Measurements from ENCODE around the gene AATK. TPM values are rescaled to one million over a fixed set of nuclear protein-coding genes. Genes with fewer than 3 reads are reported as not detected.

AATK gene
- total and polyA plus RNA-seq, 9 of the 15 experiments (the other 6 are each of a cell fraction or from before 2014, with no cell fraction given): 0.11 to 0.55 (median 0.38) TPM; not detected in 5

DNA sequence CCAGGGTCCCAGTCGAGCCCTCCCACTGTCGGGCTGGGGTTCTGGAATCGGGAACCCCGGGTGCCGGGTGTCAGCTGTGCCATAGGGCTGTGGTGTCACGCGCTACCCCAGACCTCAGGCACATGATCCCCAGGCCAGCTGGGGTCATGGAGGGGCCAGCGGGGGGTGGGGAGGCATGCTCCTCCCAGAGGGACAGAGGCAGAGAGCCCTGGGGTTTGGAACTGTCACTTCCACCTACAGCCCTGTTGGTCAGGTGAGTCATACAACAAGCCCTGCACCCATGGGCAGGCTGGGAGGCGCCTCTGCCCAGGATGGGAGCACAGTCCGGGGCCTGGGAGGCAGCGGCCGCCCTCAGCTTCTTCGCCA lies 68.1 kb downstream of the AATK start (continued):
- TF ChIP-seq, protein P1, sequence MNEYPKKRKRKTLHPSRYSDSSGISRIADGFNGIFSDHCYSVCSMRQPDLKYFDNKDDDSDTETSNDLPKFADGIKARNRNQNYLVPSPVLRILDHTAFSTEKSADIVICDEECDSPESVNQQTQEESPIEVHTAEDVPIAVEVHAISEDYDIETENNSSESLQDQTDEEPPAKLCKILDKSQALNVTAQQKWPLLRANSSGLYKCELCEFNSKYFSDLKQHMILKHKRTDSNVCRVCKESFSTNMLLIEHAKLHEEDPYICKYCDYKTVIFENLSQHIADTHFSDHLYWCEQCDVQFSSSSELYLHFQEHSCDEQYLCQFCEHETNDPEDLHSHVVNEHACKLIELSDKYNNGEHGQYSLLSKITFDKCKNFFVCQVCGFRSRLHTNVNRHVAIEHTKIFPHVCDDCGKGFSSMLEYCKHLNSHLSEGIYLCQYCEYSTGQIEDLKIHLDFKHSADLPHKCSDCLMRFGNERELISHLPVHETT (CRISPR knock-in tag; conservative IDR thresholded peaks at IDR 0.05 in 1 of 2, IDR thresholded peaks at IDR 0.05 in 1 of 2): no peak
- TF ChIP-seq SMAD3 (CRISPR knock-in tag; conservative IDR thresholded peaks at IDR 0.05): no peak
- no peak for TF ChIP-seq PRMT5 (CRISPR knock-in tag; IDR thresholded peaks at IDR 0.05)
- no peak for TF ChIP-seq STAT5A (IDR thresholded peaks at IDR 0.05; ENCODE audit: borderline replicate concordance, low read length)
- TF ChIP-seq ETV1 (tag; conservative IDR thresholded peaks at IDR 0.05; ENCODE audit: low read depth): 0 out of 2 replicates have a peak, but pooled peaks have one; percentile 3
- TF ChIP-seq ZNF24 (IDR thresholded peaks at IDR 0.05): no peak
- TF ChIP-seq, protein P2, sequence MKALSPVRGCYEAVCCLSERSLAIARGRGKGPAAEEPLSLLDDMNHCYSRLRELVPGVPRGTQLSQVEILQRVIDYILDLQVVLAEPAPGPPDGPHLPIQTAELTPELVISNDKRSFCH (CRISPR knock-in tag; IDR thresholded peaks at IDR 0.05): no peak
- TF ChIP-seq, protein P2 (tag; IDR thresholded peaks at IDR 0.05): no peak
- TF ChIP-seq, protein P3, sequence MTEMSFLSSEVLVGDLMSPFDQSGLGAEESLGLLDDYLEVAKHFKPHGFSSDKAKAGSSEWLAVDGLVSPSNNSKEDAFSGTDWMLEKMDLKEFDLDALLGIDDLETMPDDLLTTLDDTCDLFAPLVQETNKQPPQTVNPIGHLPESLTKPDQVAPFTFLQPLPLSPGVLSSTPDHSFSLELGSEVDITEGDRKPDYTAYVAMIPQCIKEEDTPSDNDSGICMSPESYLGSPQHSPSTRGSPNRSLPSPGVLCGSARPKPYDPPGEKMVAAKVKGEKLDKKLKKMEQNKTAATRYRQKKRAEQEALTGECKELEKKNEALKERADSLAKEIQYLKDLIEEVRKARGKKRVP (CRISPR knock-in tag; IDR thresholded peaks at IDR 0.05): no peak
- TF ChIP-seq CBFA2T2 (conservative IDR thresholded peaks at IDR 0.05): 0 out of 2 replicates have a peak, but pooled peaks have one; percentile 8
- no peak for TF ChIP-seq ZNF561 (CRISPR knock-in tag; conservative IDR thresholded peaks at IDR 0.05)
